Measurements from ENCODE around the gene PACS2.
"Not testable (repeated sequence)": the region's sequence is repeated elsewhere in the genome, so short reads cannot be mapped to it uniquely, and the experiment has no call there.

Gene PACS2

GRCh38 chr14:105333613-105334364 is 19.2 kb downstream of the PACS2 start:
- no peak for DNase-seq

GRCh38 chr14:105334383-105335230 is 20.1 kb downstream of the PACS2 start:
- no peak for DNase-seq

GRCh38 chr14:105335231-105335542 is 20.6 kb downstream of the PACS2 start:
- DNase-seq = not testable (repeated sequence)

- no peak for DNase-seq
These were observed 21.4 kb downstream of the PACS2 start for GRCh38 chr14:105335735-105336476.

GRCh38 chr14:105336477-105337287 is 22.1 kb downstream of the PACS2 start:
- no peak for DNase-seq

- no peak for DNase-seq
These were observed 22.9 kb downstream of the PACS2 start for GRCh38 chr14:105337433-105337832.

GRCh38 chr14:105337966-105338741 is 23.6 kb downstream of the PACS2 start:
- no peak for DNase-seq

GRCh38 chr14:105340821-105341733 is 26.5 kb downstream of the PACS2 start:
- no peak for DNase-seq

GRCh38 chr14:105343194-105343593 is 28.6 kb downstream of the PACS2 start:
- DNase-seq = no peak

- no peak for DNase-seq
These were observed 31.6 kb downstream of the PACS2 start for GRCh38 chr14:105346200-105346533.

- no peak for DNase-seq
These were observed 32.5 kb downstream of the PACS2 start for GRCh38 chr14:105346876-105347586.

- DNase-seq = no peak
These were observed 33.0 kb downstream of the PACS2 start for GRCh38 chr14:105347587-105347968.

- no peak for DNase-seq
These were observed 33.8 kb downstream of the PACS2 start for GRCh38 chr14:105348169-105348944.

GRCh38 chr14:105348945-105349699 is 34.6 kb downstream of the PACS2 start:
- DNase-seq = no peak

GRCh38 chr14:105349992-105350391 is 35.4 kb downstream of the PACS2 start:
- DNase-seq = no peak

- DNase-seq = no peak
These were observed 36.1 kb downstream of the PACS2 start for GRCh38 chr14:105350450-105351244.

- no peak for DNase-seq
These were observed 36.9 kb downstream of the PACS2 start for GRCh38 chr14:105351410-105351809.

All from eye (tissue), 1 donor.